ENCODE measurements around the gene DIS3L2. TPM values are rescaled to one million over a fixed set of nuclear protein-coding genes. Genes with fewer than 3 reads are reported as not detected.
"Not testable (repeated sequence)": the region's sequence is repeated elsewhere in the genome, so short reads cannot be mapped to it uniquely, and the experiment has no call there.

Gene DIS3L2
- total RNA-seq, 2 donors from 2014 or later = 22.6 to 32.3 TPM

- no peaks in the 10 kb centered on the region for H3K36me3 ChIP-seq
- no peaks in the 10 kb centered on the region for H3K9me3 ChIP-seq
- intact Hi-C loops (cut with DNase I) = loop anchor here (5.0 kb wide), 1 partner anchor 72 kb away; no protein-coding TSS in a partner anchor
- no peak overlapping the region for H3K27ac ChIP-seq
- no peak overlapping the region for H3K4me3 ChIP-seq
- H3K27me3 ChIP-seq = no peaks in the 10 kb centered on the region
- DNase-seq = no peak
- H3K9ac ChIP-seq (ENCODE audit: low read depth in 2 of 2, low read length in 2 of 2) = no peak overlapping the region
- no peaks in the 10 kb centered on the region for H3K4me1 ChIP-seq
- peak; percentile 26 for TF ChIP-seq CTCF (IDR thresholded peaks at IDR 0.05)
These were observed 404.3 kb downstream of the DIS3L2 start for GRCh38 chr2:232365621-232366321.

- H3K36me3 ChIP-seq; H3K4me3 ChIP-seq; H3K27me3 ChIP-seq; H3K4me1 ChIP-seq; H3K9ac ChIP-seq (ENCODE audit: low read depth in 2 of 2, low read length in 2 of 2); DNase-seq; H3K27ac ChIP-seq; H3K9me3 ChIP-seq: not testable (repeated sequence)
- intact Hi-C loops (cut with DNase I) = loop anchor here (5.0 kb wide), 1 partner anchor 71 kb away; no protein-coding TSS in a partner anchor
These were observed 404.9 kb downstream of the DIS3L2 start for GRCh38 chr2:232366461-232366860.

- no peak for TF ChIP-seq CTCF (IDR thresholded peaks at IDR 0.05)
- intact Hi-C loops (cut with DNase I) = loop anchor here (5.0 kb wide), 1 partner anchor 70 kb away; no protein-coding TSS in a partner anchor
- Histone ChIP-seq H3K36me3 (no peaks in the 10 kb centered on the region), H3K27me3 (no peaks in the 10 kb centered on the region), H3K27ac (no peak overlapping the region), H3K9me3 (no peaks in the 10 kb centered on the region), H3K4me1 (no peaks in the 10 kb centered on the region), H3K4me3 (no peak overlapping the region), H3K9ac (ENCODE audit: low read depth in 2 of 2, low read length in 2 of 2) (no peak overlapping the region)
- no peak for DNase-seq
These were observed 405.5 kb downstream of the DIS3L2 start for GRCh38 chr2:232367016-232367415.

- H3K27ac ChIP-seq = no peak overlapping the region
- intact Hi-C loops (cut with DNase I) = loop anchor here (5.0 kb wide), 1 partner anchor 70 kb away; no protein-coding TSS in a partner anchor
- H3K9ac ChIP-seq (ENCODE audit: low read depth in 2 of 2, low read length in 2 of 2) = no peak overlapping the region
- H3K4me1 ChIP-seq = no peaks in the 10 kb centered on the region
- TF ChIP-seq CTCF (IDR thresholded peaks at IDR 0.05) = no peak
- H3K9me3 ChIP-seq = no peaks in the 10 kb centered on the region
- H3K36me3 ChIP-seq = no peaks in the 10 kb centered on the region
- no peak for DNase-seq
- no peak overlapping the region for H3K4me3 ChIP-seq
- H3K27me3 ChIP-seq = no peaks in the 10 kb centered on the region
These were observed 406.2 kb downstream of the DIS3L2 start for GRCh38 chr2:232367591-232368233.

GRCh38 chr2:232368311-232368731 is 406.8 kb downstream of the DIS3L2 start:
- no peak for TF ChIP-seq CTCF (IDR thresholded peaks at IDR 0.05)
- Histone ChIP-seq H3K4me3 (no peak overlapping the region), H3K27ac (no peak overlapping the region), H3K4me1 (no peaks in the 10 kb centered on the region), H3K27me3 (no peaks in the 10 kb centered on the region), H3K36me3 (no peaks in the 10 kb centered on the region), H3K9me3 (no peaks in the 10 kb centered on the region), H3K9ac (ENCODE audit: low read depth in 2 of 2, low read length in 2 of 2) (no peak overlapping the region)
- intact Hi-C loops (cut with DNase I) = loop anchor here (5.0 kb wide), 1 partner anchor 69 kb away; no protein-coding TSS in a partner anchor
- no peak for DNase-seq
